B cell (primary cell): ENCODE measurements around the gene MIPEP.

ENCODE experiments used
- CTCF ChIP-seq: fragments of 200-600 bp; IDR thresholded peaks from one replicate; pipeline ENCODE4 v1.8.0; 2022; ENCODE audit warnings: antibody characterized with exemption, mild to moderate bottlenecking
- EZH2 ChIP-seq: IDR thresholded peaks from 2 replicates; pipeline ENCODE4 v1.6.1; 2012; ENCODE audit warnings: borderline replicate concordance, low read depth, mild to moderate bottlenecking, moderate library complexity, low read length; ENCODE audit not compliant: insufficient read depth, poor library complexity, severe bottlenecking

GRCh38 chr13:23848646-23849141 is 40.5 kb downstream of the MIPEP start:
- TF ChIP-seq CTCF, result no peak
- TF ChIP-seq EZH2, result no peak
